GM12873 (cell line): ENCODE measurements around the gene JAM3.

ENCODE experiments used
- TF ChIP-seq, protein P1 (sequence below): IDR thresholded peaks from 2 replicates; pipeline ENCODE4 v1.5.1; 2012; ENCODE audit warnings: low read depth, mild to moderate bottlenecking, moderate library complexity, low read length, control low read depth; ENCODE audit not compliant: insufficient read depth; ENCODE audit errors: missing control alignments

JAM3 gene

DNA sequence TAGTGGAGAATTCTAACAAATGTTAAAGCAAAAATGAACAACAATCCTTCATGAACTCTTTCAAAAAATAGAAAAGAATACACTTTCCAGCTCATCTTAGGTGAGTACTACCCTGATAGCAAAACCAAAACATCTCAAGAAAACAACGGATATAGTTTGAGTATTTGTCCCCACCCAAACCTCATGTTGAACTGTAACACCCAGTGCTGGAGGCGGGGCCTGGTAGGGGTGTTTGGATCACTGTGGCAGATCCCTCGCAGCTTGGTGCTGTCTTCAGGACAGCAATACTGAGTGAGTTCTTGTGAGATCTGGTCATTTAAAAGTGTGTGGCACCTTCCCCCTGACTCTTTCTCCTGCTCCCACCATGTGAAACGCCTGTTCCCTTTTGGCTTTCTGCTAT, 127.9 kb downstream of the JAM3 start:
- TF ChIP-seq, protein P1, sequence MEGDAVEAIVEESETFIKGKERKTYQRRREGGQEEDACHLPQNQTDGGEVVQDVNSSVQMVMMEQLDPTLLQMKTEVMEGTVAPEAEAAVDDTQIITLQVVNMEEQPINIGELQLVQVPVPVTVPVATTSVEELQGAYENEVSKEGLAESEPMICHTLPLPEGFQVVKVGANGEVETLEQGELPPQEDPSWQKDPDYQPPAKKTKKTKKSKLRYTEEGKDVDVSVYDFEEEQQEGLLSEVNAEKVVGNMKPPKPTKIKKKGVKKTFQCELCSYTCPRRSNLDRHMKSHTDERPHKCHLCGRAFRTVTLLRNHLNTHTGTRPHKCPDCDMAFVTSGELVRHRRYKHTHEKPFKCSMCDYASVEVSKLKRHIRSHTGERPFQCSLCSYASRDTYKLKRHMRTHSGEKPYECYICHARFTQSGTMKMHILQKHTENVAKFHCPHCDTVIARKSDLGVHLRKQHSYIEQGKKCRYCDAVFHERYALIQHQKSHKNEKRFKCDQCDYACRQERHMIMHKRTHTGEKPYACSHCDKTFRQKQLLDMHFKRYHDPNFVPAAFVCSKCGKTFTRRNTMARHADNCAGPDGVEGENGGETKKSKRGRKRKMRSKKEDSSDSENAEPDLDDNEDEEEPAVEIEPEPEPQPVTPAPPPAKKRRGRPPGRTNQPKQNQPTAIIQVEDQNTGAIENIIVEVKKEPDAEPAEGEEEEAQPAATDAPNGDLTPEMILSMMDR, result no peak

DNA sequence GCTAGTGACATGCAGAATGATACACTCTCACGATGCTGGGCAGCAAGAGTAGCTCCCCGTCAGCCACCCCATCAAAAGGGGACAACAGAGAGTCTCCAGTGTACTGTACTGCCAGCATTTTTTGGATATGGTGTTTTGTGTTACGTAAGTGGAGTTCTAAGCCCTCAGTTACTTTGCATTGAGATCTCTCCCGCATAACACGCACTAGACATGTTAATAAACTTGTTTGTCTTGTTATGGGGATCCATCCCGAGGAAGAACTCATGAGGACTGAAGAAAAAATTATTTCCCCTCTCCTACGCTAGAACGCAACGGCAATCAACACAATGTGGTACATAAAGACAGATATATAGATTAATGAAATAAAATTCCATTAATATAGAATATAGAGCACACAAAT, 130.7 kb downstream of the JAM3 start:
- TF ChIP-seq, protein P1, result no peak

DNA sequence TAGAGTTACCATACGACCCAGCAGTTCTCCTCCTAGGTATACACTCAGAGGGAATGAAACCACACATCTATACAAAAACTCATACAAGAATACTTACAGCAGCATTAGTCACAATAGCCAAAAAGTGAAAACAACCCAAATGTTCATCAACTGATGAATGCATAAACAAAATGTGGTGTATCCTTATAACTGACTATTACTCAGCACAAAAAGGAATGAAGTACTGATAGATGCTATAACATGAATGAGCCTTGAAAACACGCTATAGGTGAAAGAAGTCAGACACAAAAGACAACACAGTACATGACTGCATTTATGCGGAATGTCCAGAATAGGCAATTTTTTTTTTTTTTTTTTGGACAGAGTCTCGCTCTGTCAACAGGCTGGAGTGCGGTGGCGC, 131.8 kb downstream of the JAM3 start:
- TF ChIP-seq, protein P1, result no peak
